ENCODE results near the gene KRT14.
"Not testable (repeated sequence)": the region's sequence is repeated elsewhere in the genome, so short reads cannot be mapped to it uniquely, and the experiment has no call there.

The KRT14 gene

GRCh38 chr17:41580244-41580575 lies 6.5 kb downstream of the KRT14 start:
- no peak for DNase-seq (ENCODE audit: low read depth in 2 of 3, low spot score in 1 of 3)

GRCh38 chr17:41579484-41580243 lies 7.0 kb downstream of the KRT14 start:
- DNase-seq (ENCODE audit: low read depth in 2 of 3, low spot score in 1 of 3): peak; percentile 64 to 85 (median 69)

- no peak for DNase-seq (ENCODE audit: low read depth in 2 of 3, low spot score in 1 of 3)
These were observed 7.7 kb downstream of the KRT14 start for GRCh38 chr17:41578971-41579370.

GRCh38 chr17:41578538-41578937 lies 8.2 kb downstream of the KRT14 start:
- no peak for DNase-seq (ENCODE audit: low read depth in 2 of 3, low spot score in 1 of 3)

GRCh38 chr17:41576740-41577139 lies 10.0 kb downstream of the KRT14 start:
- not testable (repeated sequence) for DNase-seq (ENCODE audit: low read depth in 2 of 3, low spot score in 1 of 3)

- DNase-seq (ENCODE audit: low read depth in 2 of 3, low spot score in 1 of 3): no peak
These were observed 11.4 kb downstream of the KRT14 start for GRCh38 chr17:41575336-41575735.

- DNase-seq (ENCODE audit: low read depth in 2 of 3, low spot score in 1 of 3): no peak
These were observed 14.9 kb downstream of the KRT14 start, which contains the start of gene KRT9 for GRCh38 chr17:41571561-41572434. Gene KRT9 (minus strand): TSS chr17:41572059. CDS start chr17:41571992, 67 bp downstream.

- no peak for DNase-seq (ENCODE audit: low read depth in 2 of 3, low spot score in 1 of 3)
These were observed 19.4 kb downstream of the KRT14 start for GRCh38 chr17:41567317-41567716.

GRCh38 chr17:41565338-41565737 lies 21.4 kb downstream of the KRT14 start:
- DNase-seq (ENCODE audit: low read depth in 2 of 3, low spot score in 1 of 3): no peak

GRCh38 chr17:41563607-41564170 lies 23.0 kb downstream of the KRT14 start:
- no peak for DNase-seq (ENCODE audit: low read depth in 2 of 3, low spot score in 1 of 3)

GRCh38 chr17:41561554-41561953 lies 25.1 kb downstream of the KRT14 start:
- DNase-seq (ENCODE audit: low read depth in 2 of 3, low spot score in 1 of 3): no peak

GRCh38 chr17:41559548-41559947 lies 27.1 kb downstream of the KRT14 start:
- DNase-seq (ENCODE audit: low read depth in 2 of 3, low spot score in 1 of 3): no peak

- no peak for DNase-seq (ENCODE audit: low read depth in 2 of 3, low spot score in 1 of 3)
These were observed 29.8 kb downstream of the KRT14 start for GRCh38 chr17:41556931-41557330.

GRCh38 chr17:41556306-41556705 lies 30.4 kb downstream of the KRT14 start:
- no peak for DNase-seq (ENCODE audit: low read depth in 2 of 3, low spot score in 1 of 3)

GRCh38 chr17:41555105-41555887 lies 31.4 kb downstream of the KRT14 start:
- DNase-seq (ENCODE audit: low read depth in 2 of 3, low spot score in 1 of 3): no peak

- no peak for DNase-seq (ENCODE audit: low read depth in 2 of 3, low spot score in 1 of 3)
These were observed 32.6 kb downstream of the KRT14 start for GRCh38 chr17:41553987-41554680.

- no peak for DNase-seq (ENCODE audit: low read depth in 2 of 3, low spot score in 1 of 3)
These were observed 33.5 kb downstream of the KRT14 start for GRCh38 chr17:41553176-41553575.

- no peak for DNase-seq (ENCODE audit: low read depth in 2 of 3, low spot score in 1 of 3)
These were observed 34.2 kb downstream of the KRT14 start for GRCh38 chr17:41552455-41552854.

GRCh38 chr17:41551365-41551764 lies 35.3 kb downstream of the KRT14 start:
- DNase-seq (ENCODE audit: low read depth in 2 of 3, low spot score in 1 of 3): no peak

GRCh38 chr17:41549596-41550039 lies 37.1 kb downstream of the KRT14 start:
- no peak for DNase-seq (ENCODE audit: low read depth in 2 of 3, low spot score in 1 of 3)
